Esophagus muscularis mucosa (tissue), 4 donors: ENCODE results near the gene ECT2. TPM values are rescaled to one million over a fixed set of nuclear protein-coding genes. Genes with fewer than 3 reads are reported as not detected.

ENCODE experiments used
- DNase-seq: peaks from one replicate; pipeline ENCODE4 v3.0.0-alpha.2; 2017; ENCODE audit errors: extremely low spot score
- H3K27ac ChIP-seq, 4 donors: fragments of 200-600 bp; sonication (generic); replicated peaks in 1 of 4; 1 replicate in 3 of 4; 2 replicates in 1 of 4; pipeline ENCODE4 v1.5.1; 2016 to 2019; ENCODE audit warnings: mild to moderate bottlenecking in 1 of 4
- H3K27me3 ChIP-seq, 4 donors: fragments of 200-600 bp; sonication (generic); one replicate each; pipeline versions ENCODE4 v1.5.1 to v1.6.0; 2016 to 2019
- H3K36me3 ChIP-seq, 4 donors: fragments of 200-600 bp; sonication (generic); one replicate each; pipeline ENCODE4 v1.5.1; 2016 to 2019
- H3K4me1 ChIP-seq, 4 donors: fragments of 200-600 bp; sonication (generic); one replicate each; pipeline ENCODE4 v1.5.1; 2016 to 2019
- H3K4me3 ChIP-seq, 4 donors: fragments of 200-600 bp; sonication (generic); 1 replicate in 2 of 4; 2 replicates in 2 of 4; pipeline ENCODE4 v1.5.1; 2016 to 2019; ENCODE audit warnings: mild to moderate bottlenecking in 4 of 4, moderate library complexity in 1 of 4
- H3K9me3 ChIP-seq, 4 donors: fragments of 200-600 bp; sonication (generic); 1 replicate in 3 of 4; 2 replicates in 1 of 4; pipeline ENCODE4 v1.5.1; 2016 to 2019
- CTCF ChIP-seq, 3 experiments: fragments of 200-600 bp in 2 of 3; fragments of 450-650 bp in 1 of 3; sonication (generic) in 2 of 3; IDR thresholded peaks; one replicate each; pipeline ENCODE4 v1.5.1; 2017 to 2019; ENCODE audit warnings: antibody characterized with exemption in 3 of 3, mild to moderate bottlenecking in 2 of 3, moderate library complexity in 1 of 3
- EP300 ChIP-seq: sonication (generic); formaldehyde crosslinking; IDR thresholded peaks from one replicate; pipeline ENCODE4 v1.6.1; 2017; ENCODE audit warnings: antibody characterized with exemption
- POLR2A ChIP-seq: fragments of 450-650 bp; IDR thresholded peaks from one replicate; pipeline ENCODE4 v1.6.1; 2017; ENCODE audit warnings: antibody characterized with exemption, moderate library complexity, mild to moderate bottlenecking, low read depth
- POLR2AphosphoS5 ChIP-seq, 2 donors: sonication (generic); formaldehyde crosslinking; IDR thresholded peaks; one replicate each; pipeline ENCODE4 v1.6.1; 2017; ENCODE audit warnings: antibody characterized with exemption in 2 of 2
- WGBS: methylation state at CpG from one replicate; pipeline ENCODE4 v1.1.5; 2018; 5-methylcytosine and 5-hydroxymethylcytosine counted together
- intact Hi-C: fragments of 100-400 bp; cut with DNase I; formaldehyde crosslinking; loops from one replicate; pipeline ENCODE4 v1.15.1; 2023
- total RNA-seq, 4 donors: library from RNA; depleted of rRNA; stranded (reverse); fragments of >200 nt; gene quantifications; one replicate each; pipeline versions ENCODE4 v1.1.0 to v1.2.1, GENCODE V29; 2016

The ECT2 gene
- total RNA-seq, 4 donors from 2014 or later: 7.3 to 8.7 (median 7.9) TPM

DNA sequence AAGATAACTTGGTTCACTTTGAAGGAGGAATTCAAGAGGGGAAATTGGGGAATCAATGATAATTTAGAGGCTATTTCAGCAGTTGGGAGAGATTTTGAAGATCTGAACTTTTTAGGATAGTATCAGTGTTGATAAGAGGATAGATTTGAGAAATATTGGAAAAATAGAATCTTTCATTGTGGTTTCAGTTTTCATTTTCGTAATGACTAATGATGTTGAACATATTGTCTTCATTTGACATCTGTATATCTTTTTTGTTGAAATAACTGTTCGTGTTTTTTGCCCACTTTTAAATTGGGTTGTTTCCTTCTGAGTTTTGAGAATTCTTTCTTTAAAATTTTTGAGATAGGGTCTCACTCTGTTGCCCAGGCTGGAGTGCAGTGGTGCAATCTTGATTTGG is 21.1 kb downstream of the ECT2 start:
- 92% methylated on average over 2 of the region's 2 CpGs for WGBS
- DNase-seq: no peak

DNA sequence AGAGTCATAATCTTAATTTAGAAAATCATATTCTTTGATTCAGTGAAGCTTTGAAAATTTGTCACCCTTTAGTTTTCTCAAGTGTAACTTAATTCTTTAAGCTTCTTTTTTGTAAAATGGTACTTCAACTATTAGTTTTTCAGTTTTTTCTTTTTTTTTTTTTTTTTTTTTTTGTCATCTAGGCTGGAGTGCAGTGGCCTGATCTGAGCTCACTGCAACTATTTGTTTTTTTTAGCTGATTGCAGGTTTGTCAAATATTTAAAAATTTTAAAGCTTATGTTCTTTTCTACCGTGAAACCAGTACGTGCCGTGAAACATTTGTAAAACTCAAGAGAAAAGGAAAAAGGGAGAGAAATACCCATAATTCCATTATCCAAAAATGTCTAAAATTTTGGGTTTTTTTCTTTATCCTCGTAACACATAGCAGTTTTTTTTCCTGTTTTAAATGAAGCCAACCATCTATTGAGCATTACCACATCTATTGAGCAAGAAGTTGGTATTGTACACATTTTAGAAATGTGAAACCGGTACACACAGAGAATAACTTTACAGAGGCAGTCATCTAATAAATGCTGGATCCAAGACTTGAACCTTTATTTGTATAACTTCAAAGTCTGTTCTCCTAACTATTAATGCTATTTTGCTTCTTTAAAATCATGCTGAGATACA is 25.7 kb downstream of the ECT2 start:
- Histone ChIP-seq H3K27me3 (no peaks in the 10 kb centered on the region), H3K27ac (no peak overlapping the region), H3K36me3 (peaks cover 0 to 16% (median 7%) of the 10 kb centered on the region in 4 donors), H3K9me3 (no peaks in the 10 kb centered on the region), H3K4me1 (no peaks in the 10 kb centered on the region), H3K4me3 (no peak overlapping the region)
- DNase-seq: no peak
- intact Hi-C loops: no loop called here
- 93% methylated on average over 5 of the region's 5 CpGs for WGBS
- TF ChIP-seq EP300 (no peak), POLR2AphosphoS5 (IDR thresholded peaks at IDR 0.05) (no peak), CTCF (IDR thresholded peaks at IDR 0.05) (no peak), POLR2A (no peak)

More for the DNA sequence above, 21.1 kb downstream of the ECT2 start:
- H3K27ac ChIP-seq: no peak overlapping the region
- H3K4me3 ChIP-seq: no peak overlapping the region
- no peak for TF ChIP-seq POLR2AphosphoS5 (IDR thresholded peaks at IDR 0.05)
- TF ChIP-seq CTCF (IDR thresholded peaks at IDR 0.05): no peak
- TF ChIP-seq POLR2A: no peak
- TF ChIP-seq EP300: no peak
- intact Hi-C loops: no loop called here
- H3K27me3 ChIP-seq: no peaks in the 10 kb centered on the region
- H3K4me1 ChIP-seq: no peaks in the 10 kb centered on the region
- no peaks in the 10 kb centered on the region for H3K9me3 ChIP-seq
- peaks cover 0 to 24% (median 9%) of the 10 kb centered on the region in 4 donors for H3K36me3 ChIP-seq

DNA sequence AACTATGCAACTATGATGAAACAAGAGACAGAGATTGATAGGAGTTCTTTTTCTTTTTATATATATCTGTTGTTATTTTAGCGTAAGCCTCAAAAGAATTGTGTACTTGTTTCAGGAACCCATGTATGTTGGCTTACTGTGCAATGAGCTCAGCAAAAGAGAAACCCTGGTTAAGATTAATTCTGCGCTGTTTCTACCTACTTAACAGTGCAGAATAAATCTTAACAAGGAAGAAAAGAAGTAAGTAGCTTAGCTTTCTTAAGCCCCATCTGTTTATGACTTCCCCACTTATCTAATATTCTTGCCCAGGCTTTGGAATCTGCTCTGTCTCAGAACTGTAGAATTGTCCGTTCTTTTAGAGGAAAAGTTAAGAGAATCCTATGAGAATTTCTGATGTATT is 27.4 kb downstream of the ECT2 start:
- Histone ChIP-seq H3K4me3 (no peak overlapping the region), H3K27me3 (no peaks in the 10 kb centered on the region), H3K4me1 (no peaks in the 10 kb centered on the region), H3K9me3 (no peaks in the 10 kb centered on the region), H3K27ac (no peak overlapping the region), H3K36me3 (peaks cover 0 to 16% (median 7%) of the 10 kb centered on the region in 4 donors)
- TF ChIP-seq CTCF (IDR thresholded peaks at IDR 0.05): no peak
- TF ChIP-seq POLR2A: no peak
- no peak for TF ChIP-seq POLR2AphosphoS5 (IDR thresholded peaks at IDR 0.05)
- TF ChIP-seq EP300: no peak
- intact Hi-C loops: no loop called here
- no peak for DNase-seq
- 95% methylated on average over 3 of the region's 3 CpGs for WGBS

DNA sequence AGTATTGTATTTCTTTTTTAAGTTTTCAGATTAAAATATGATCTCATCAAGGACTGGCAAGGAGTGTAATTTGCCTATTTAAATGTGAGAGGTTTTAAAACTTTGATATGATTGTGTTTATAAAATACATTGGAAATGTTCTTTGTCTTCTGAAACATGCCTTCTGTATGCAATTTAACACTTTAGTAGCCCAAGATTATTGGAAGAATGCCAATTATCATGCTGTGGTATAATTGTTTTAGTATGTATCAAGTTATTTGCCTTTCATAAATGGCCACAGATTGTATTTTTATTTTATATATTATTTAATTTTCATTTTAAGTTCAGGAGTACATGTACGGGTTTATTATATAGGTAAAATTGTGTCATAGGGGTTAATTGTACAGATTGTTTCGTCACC is 31.7 kb downstream of the ECT2 start:
- intact Hi-C loops: no loop called here
- no peak overlapping the region for H3K27ac ChIP-seq
- TF ChIP-seq POLR2AphosphoS5 (IDR thresholded peaks at IDR 0.05): no peak
- H3K36me3 ChIP-seq: peaks cover 0 to 5% (median 0%) of the 10 kb centered on the region in 4 donors
- no peaks in the 10 kb centered on the region for H3K27me3 ChIP-seq
- DNase-seq: no peak
- H3K9me3 ChIP-seq: no peaks in the 10 kb centered on the region
- H3K4me3 ChIP-seq: no peak overlapping the region
- H3K4me1 ChIP-seq: no peaks in the 10 kb centered on the region
- 90% methylated on average over 2 of the region's 2 CpGs for WGBS

- intact Hi-C loops: no loop called here
- DNase-seq: no peak
- Histone ChIP-seq H3K27me3 (no peaks in the 10 kb centered on the region), H3K27ac (no peak overlapping the region), H3K9me3 (no peaks in the 10 kb centered on the region), H3K4me3 (no peak overlapping the region), H3K36me3 (peaks cover 0 to 23% (median 2%) of the 10 kb centered on the region in 4 donors), H3K4me1 (no peaks in the 10 kb centered on the region)
- no peak for TF ChIP-seq EP300
- TF ChIP-seq CTCF (IDR thresholded peaks at IDR 0.05): no peak
- TF ChIP-seq POLR2A: no peak
- TF ChIP-seq POLR2AphosphoS5 (IDR thresholded peaks at IDR 0.05): no peak
- 100% methylated on average over 1 of the region's 1 CpG for WGBS
These were observed 35.5 kb downstream of the ECT2 start for GRCh38 chr3:172786036-172786435.
